HG03520 (cell line): ENCODE results near the gene LNX2.

Source experiments
- ATAC-seq: cut with Tn5 transposase; IDR thresholded peaks from one replicate; pipeline ENCODE4 v1.9.1; 2021; ENCODE audit warnings: mild to moderate bottlenecking, moderate library complexity; ENCODE audit not compliant: unreplicated experiment

LNX2 gene

GRCh38 chr13:27570906-27571305 lies 49.4 kb downstream of the LNX2 start:
- ATAC-seq: no peak

- no peak for ATAC-seq
Measured at GRCh38 chr13:27569405-27569804, 50.9 kb downstream of the LNX2 start.

GRCh38 chr13:27565818-27566217 lies 54.5 kb downstream of the LNX2 start:
- ATAC-seq: no peak

GRCh38 chr13:27562457-27562856 lies 57.9 kb downstream of the LNX2 start:
- ATAC-seq: no peak

- no peak for ATAC-seq
Measured at GRCh38 chr13:27559719-27560118, 60.6 kb downstream of the LNX2 start.

GRCh38 chr13:27556109-27556508 lies 64.2 kb downstream of the LNX2 start:
- no peak for ATAC-seq

- no peak for ATAC-seq
Measured at GRCh38 chr13:27551562-27551961, 68.8 kb downstream of the LNX2 start.

- no peak for ATAC-seq
Measured at GRCh38 chr13:27549406-27549981, 70.8 kb downstream of the LNX2 start.

- no peak for ATAC-seq
Measured at GRCh38 chr13:27542220-27542619, 78.1 kb downstream of the LNX2 start.

- ATAC-seq: no peak
Measured at GRCh38 chr13:27541386-27541785, 78.9 kb downstream of the LNX2 start.

GRCh38 chr13:27536361-27537101 lies 83.8 kb downstream of the LNX2 start:
- no peak for ATAC-seq

GRCh38 chr13:27535546-27535945 lies 84.8 kb downstream of the LNX2 start:
- ATAC-seq: no peak

GRCh38 chr13:27534981-27535380 lies 85.3 kb downstream of the LNX2 start:
- no peak for ATAC-seq

- ATAC-seq: no peak
Measured at GRCh38 chr13:27534108-27534980, 86.0 kb downstream of the LNX2 start.

GRCh38 chr13:27533155-27533643 lies 87.1 kb downstream of the LNX2 start:
- ATAC-seq: no peak

- no peak for ATAC-seq
Measured at GRCh38 chr13:27528908-27529307, 91.4 kb downstream of the LNX2 start.

GRCh38 chr13:27526516-27526915 lies 93.8 kb downstream of the LNX2 start:
- ATAC-seq: no peak

GRCh38 chr13:27524981-27525975 lies 95.1 kb downstream of the LNX2 start:
- ATAC-seq: no peak

- ATAC-seq: no peak
Measured at GRCh38 chr13:27523346-27524073, 96.8 kb downstream of the LNX2 start.

GRCh38 chr13:27522847-27523246 lies 97.5 kb downstream of the LNX2 start:
- ATAC-seq: no peak
